Endothelial cell (in vitro differentiated cells): ENCODE results near the gene MAP2K1. TPM values are rescaled to one million over a fixed set of nuclear protein-coding genes. Genes with fewer than 3 reads are reported as not detected.

Experiments
- DNase-seq: peaks from one replicate; pipeline ENCODE4 v3.0.0; 2021; ENCODE audit warnings: low spot score
- H3K27ac Mint-ChIP-seq: one replicate; pipeline ENCODE4 v1.8.0; 2021; ENCODE audit warnings: mixed read lengths, inconsistent platforms; ENCODE audit not compliant: unreplicated experiment
- H3K27me3 Mint-ChIP-seq: one replicate; pipeline ENCODE4 v1.8.0; 2021; ENCODE audit warnings: mild to moderate bottlenecking, moderate library complexity, mixed read lengths, inconsistent platforms; ENCODE audit not compliant: unreplicated experiment
- H3K36me3 Mint-ChIP-seq: one replicate; pipeline ENCODE4 v1.8.0; 2021; ENCODE audit warnings: mild to moderate bottlenecking, low read depth, mixed read lengths, inconsistent platforms; ENCODE audit not compliant: unreplicated experiment
- H3K4me1 Mint-ChIP-seq: one replicate; pipeline ENCODE4 v1.8.0; 2021; ENCODE audit warnings: mild to moderate bottlenecking, mixed read lengths, inconsistent platforms; ENCODE audit not compliant: unreplicated experiment
- H3K4me3 Mint-ChIP-seq: one replicate; pipeline ENCODE4 v1.8.0; 2021; ENCODE audit warnings: mild to moderate bottlenecking, mixed read lengths, inconsistent platforms; ENCODE audit not compliant: unreplicated experiment
- H3K9me3 Mint-ChIP-seq: one replicate; pipeline ENCODE4 v1.8.0; 2021; ENCODE audit warnings: mixed read lengths, inconsistent platforms; ENCODE audit not compliant: unreplicated experiment
- total RNA-seq: library from RNA; stranded (reverse); fragmentation: NEBNext Ultra II Directional; extraction: Animal tissue kit (Norgen Biotek cat#: 25700); gene quantifications from one replicate; pipeline ENCODE4 v1.2.1, GENCODE V29; 2021; ENCODE audit not compliant: unreplicated experiment
- TF ChIP-seq, protein P1 (sequence below): fragments of 200-600 bp; sonication (generic); IDR thresholded peaks from one replicate; pipeline ENCODE4 v1.5.0; 2021; ENCODE audit warnings: antibody characterized with exemption; ENCODE audit not compliant: unreplicated experiment

MAP2K1 gene
- total RNA-seq, 1 donor from 2014 or later = 139 TPM

DNA sequence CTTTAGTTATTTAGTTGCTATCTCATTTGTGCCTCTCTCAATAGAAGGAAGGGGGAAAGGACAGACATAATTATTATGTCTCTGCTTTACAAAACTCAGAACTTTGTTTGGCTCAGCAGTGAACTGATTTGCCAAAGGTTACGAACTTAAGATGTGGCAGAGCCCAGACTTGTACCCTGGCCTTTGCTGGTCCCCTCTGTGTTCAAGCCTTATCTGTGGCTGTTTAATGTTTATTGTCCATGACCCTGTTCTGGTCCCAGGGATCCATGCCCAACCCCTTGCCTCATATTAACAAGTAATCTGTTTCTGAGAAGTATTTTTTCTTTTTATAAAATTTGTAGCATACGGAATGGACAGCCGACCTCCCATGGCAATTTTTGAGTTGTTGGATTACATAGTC is 100.2 kb downstream of the MAP2K1 start:
- H3K36me3 Mint-ChIP-seq = peaks cover 61% of the 10 kb centered on the region
- H3K27me3 Mint-ChIP-seq = peaks cover 9% of the 10 kb centered on the region
- TF ChIP-seq, protein P1, sequence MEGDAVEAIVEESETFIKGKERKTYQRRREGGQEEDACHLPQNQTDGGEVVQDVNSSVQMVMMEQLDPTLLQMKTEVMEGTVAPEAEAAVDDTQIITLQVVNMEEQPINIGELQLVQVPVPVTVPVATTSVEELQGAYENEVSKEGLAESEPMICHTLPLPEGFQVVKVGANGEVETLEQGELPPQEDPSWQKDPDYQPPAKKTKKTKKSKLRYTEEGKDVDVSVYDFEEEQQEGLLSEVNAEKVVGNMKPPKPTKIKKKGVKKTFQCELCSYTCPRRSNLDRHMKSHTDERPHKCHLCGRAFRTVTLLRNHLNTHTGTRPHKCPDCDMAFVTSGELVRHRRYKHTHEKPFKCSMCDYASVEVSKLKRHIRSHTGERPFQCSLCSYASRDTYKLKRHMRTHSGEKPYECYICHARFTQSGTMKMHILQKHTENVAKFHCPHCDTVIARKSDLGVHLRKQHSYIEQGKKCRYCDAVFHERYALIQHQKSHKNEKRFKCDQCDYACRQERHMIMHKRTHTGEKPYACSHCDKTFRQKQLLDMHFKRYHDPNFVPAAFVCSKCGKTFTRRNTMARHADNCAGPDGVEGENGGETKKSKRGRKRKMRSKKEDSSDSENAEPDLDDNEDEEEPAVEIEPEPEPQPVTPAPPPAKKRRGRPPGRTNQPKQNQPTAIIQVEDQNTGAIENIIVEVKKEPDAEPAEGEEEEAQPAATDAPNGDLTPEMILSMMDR = no peak
- no peak overlapping the region for H3K4me3 Mint-ChIP-seq
- DNase-seq = no peak
- no peaks in the 10 kb centered on the region for H3K4me1 Mint-ChIP-seq
- no peaks in the 10 kb centered on the region for H3K9me3 Mint-ChIP-seq
- H3K27ac Mint-ChIP-seq = no peak overlapping the region

DNA sequence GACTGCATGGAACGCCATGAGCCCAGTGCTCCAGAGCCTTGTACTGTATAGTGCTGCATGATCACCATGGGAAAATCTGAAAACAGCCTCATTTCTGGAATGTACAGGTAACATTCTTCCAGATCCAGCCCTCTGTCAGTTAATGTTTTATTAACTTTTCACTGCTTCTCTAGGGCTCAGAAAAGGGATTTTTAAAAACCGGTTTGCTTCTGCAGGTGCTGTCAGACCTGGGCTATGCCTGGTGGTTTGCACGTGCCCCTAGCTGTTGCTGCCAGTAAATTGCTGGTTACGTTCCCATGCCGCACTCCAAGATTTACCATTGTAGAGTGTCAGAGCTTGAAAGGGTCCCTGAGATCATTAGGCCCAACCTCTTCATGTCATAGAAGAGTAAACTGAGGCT is 101.8 kb downstream of the MAP2K1 start:
- H3K4me3 Mint-ChIP-seq = no peak overlapping the region
- peaks cover 7% of the 10 kb centered on the region for H3K4me1 Mint-ChIP-seq
- H3K9me3 Mint-ChIP-seq = no peaks in the 10 kb centered on the region
- no peak overlapping the region for H3K27ac Mint-ChIP-seq
- H3K36me3 Mint-ChIP-seq = peaks cover 55% of the 10 kb centered on the region
- no peak for DNase-seq
- peaks cover 5% of the 10 kb centered on the region for H3K27me3 Mint-ChIP-seq
- TF ChIP-seq, protein P1 = no peak

DNA sequence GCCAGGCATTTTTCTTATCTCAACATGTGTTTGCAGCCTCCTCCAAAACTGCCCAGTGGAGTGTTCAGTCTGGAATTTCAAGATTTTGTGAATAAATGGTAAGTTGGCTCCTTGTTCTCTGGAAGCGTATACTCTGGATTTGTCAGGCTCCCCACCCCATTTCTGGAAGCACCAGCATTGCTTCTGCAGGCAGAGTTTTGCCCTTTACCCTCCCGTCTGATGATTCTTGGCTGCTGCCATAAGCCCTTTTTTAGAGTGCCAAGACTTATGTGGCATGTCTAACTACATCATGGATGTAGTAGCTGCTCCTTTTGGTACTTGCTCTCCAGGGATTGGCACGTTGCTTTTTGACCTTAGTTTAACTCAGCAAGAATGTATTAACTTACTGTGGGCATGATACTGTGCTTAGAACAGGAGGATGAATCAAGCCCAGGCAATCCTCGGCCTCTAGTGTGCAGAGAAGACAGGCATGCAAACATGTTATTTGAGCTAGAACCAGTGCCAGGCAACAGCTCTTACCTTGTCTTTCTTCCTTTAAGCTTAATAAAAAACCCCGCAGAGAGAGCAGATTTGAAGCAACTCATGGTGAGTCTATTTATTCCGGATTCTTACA is 102.6 kb downstream of the MAP2K1 start:
- peaks cover 12% of the 10 kb centered on the region for H3K4me1 Mint-ChIP-seq
- H3K27ac Mint-ChIP-seq = no peak overlapping the region
- no peak overlapping the region for H3K4me3 Mint-ChIP-seq
- H3K27me3 Mint-ChIP-seq = peaks cover 6% of the 10 kb centered on the region
- DNase-seq = no peak
- H3K36me3 Mint-ChIP-seq = peaks cover 51% of the 10 kb centered on the region
- no peaks in the 10 kb centered on the region for H3K9me3 Mint-ChIP-seq
- TF ChIP-seq, protein P1 = no peak

DNA sequence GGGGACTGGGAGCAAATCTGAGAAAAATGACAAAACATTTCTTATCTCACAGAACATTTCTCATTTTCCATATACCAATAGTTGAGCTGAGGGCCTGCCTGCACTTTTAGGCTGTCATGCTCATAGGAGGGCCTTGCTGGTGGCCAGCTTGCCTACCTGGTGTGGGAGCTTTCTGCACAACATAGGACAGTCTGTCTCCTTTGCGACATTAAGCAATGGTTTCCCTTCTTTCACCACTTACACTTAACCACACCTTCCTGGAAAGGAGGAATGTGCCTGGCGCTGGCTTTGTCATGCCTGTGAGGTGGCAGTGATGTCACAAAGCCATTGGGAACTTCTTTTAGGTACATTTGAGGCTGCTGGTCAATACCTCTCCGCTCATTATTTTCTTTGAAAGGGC is 105.1 kb downstream of the MAP2K1 start:
- DNase-seq = no peak
- H3K27ac Mint-ChIP-seq = no peak overlapping the region
- peaks cover 6% of the 10 kb centered on the region for H3K27me3 Mint-ChIP-seq
- no peaks in the 10 kb centered on the region for H3K9me3 Mint-ChIP-seq
- H3K36me3 Mint-ChIP-seq = peaks cover 44% of the 10 kb centered on the region
- TF ChIP-seq, protein P1 = no peak
- H3K4me3 Mint-ChIP-seq = no peak overlapping the region
- peaks cover 19% of the 10 kb centered on the region for H3K4me1 Mint-ChIP-seq

DNA sequence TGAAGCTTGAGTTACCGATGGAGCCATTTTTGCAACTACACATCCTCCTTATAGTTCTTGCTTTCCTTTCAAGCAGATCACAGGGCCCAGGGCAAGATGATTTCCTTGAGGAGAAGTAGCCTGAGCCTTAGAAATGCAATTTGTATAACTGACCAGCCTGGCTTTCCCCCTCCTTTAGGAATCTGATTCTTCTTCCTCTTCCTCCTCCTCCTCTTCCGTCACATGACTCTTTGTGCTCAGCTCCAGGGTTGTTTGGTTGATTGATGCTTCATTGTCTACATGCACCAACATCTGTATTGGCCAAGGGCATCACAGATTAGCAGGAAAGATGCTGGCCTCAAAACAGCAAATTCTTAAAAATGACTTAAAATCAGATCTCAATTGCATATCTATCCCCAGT is 107.5 kb downstream of the MAP2K1 start:
- Mint-ChIP-seq H3K27ac (peak overlapping the region; percentile 12), H3K27me3 (peaks cover 6% of the 10 kb centered on the region), H3K9me3 (no peaks in the 10 kb centered on the region), H3K4me3 (no peak overlapping the region), H3K36me3 (peaks cover 33% of the 10 kb centered on the region), H3K4me1 (peaks cover 25% of the 10 kb centered on the region)
- TF ChIP-seq, protein P1 = no peak
- DNase-seq = no peak
